Stimulated activated CD8-positive, alpha-beta memory T cell treated with anti-CD3 and anti-CD28 coated beads, Interleukin-4, amount 100 ng/mL, for 4 hours (primary cell): ENCODE data around the gene NAA50.

Experiments used
- DNase-seq, 2 donors: peaks; one replicate each; pipeline ENCODE4 v3.0.0-alpha.2; 2020; ENCODE audit warnings: low read depth in 2 of 2, low spot score in 1 of 2

Gene NAA50

GRCh38 chr3:113745756-113746547, at the start of gene NAA50:
Gene NAA50 (minus strand): TSS chr3:113746249. CDS start chr3:113745949, 300 bp downstream.
- DNase-seq = peak; percentile 82 to 89

GRCh38 chr3:113795693-113796092, 49.6 kb upstream of the NAA50 start:
- no peak for DNase-seq

GRCh38 chr3:113794526-113794925, 48.5 kb upstream of the NAA50 start:
- no peak for DNase-seq

GRCh38 chr3:113791381-113791780, 45.3 kb upstream of the NAA50 start:
- no peak for DNase-seq

GRCh38 chr3:113783980-113784379, 37.9 kb upstream of the NAA50 start:
- DNase-seq = no peak

GRCh38 chr3:113783463-113783862, 37.4 kb upstream of the NAA50 start:
- DNase-seq = no peak

GRCh38 chr3:113776564-113776963, 30.5 kb upstream of the NAA50 start:
- DNase-seq = no peak

- no peak for DNase-seq
Observed at GRCh38 chr3:113775516-113775915, 29.5 kb upstream of the NAA50 start.

- no peak for DNase-seq
Observed at GRCh38 chr3:113773381-113773780, 27.3 kb upstream of the NAA50 start.

- no peak for DNase-seq
Observed at GRCh38 chr3:113771993-113772392, 25.9 kb upstream of the NAA50 start.

- DNase-seq = no peak
Observed at GRCh38 chr3:113769551-113769950, 23.5 kb upstream of the NAA50 start.

- DNase-seq = no peak
Observed at GRCh38 chr3:113764698-113765097, 18.6 kb upstream of the NAA50 start.

GRCh38 chr3:113758389-113759024, 12.5 kb upstream of the NAA50 start:
- DNase-seq = no peak

GRCh38 chr3:113754494-113755159, 8.6 kb upstream of the NAA50 start:
- DNase-seq = no peak

- DNase-seq = no peak
Observed at GRCh38 chr3:113753376-113753985, 7.4 kb upstream of the NAA50 start.

- DNase-seq = no peak
Observed at GRCh38 chr3:113751141-113751540, 5.1 kb upstream of the NAA50 start.

- no peak for DNase-seq
Observed at GRCh38 chr3:113747283-113748046, 1.4 kb upstream of the NAA50 start.

GRCh38 chr3:113746548-113747282, 666 bp upstream of the NAA50 start, which contains the start of gene ATP6V1A:
Gene ATP6V1A (plus strand): TSS chr3:113747035. CDS start chr3:113778754, 31,719 bp downstream.
- peak; percentile 64 to 69 for DNase-seq

- peak; percentile 56 to 65 for DNase-seq
Observed at GRCh38 chr3:113744941-113745755, 901 bp downstream of the NAA50 start.
